ENCODE data around the gene KCNH1. TPM values are rescaled to one million over a fixed set of nuclear protein-coding genes. Genes with fewer than 3 reads are reported as not detected.

Gene KCNH1
- total and polyA plus RNA-seq, 4 donors = not detected

GRCh38 chr1:211158866-211159265 lies 24.9 kb upstream of the KCNH1 start:
- TF ChIP-seq MAX (IDR thresholded peaks at IDR 0.05) (no peak), YY1 (IDR thresholded peaks at IDR 0.05) (no peak), JUND (IDR thresholded peaks at IDR 0.05) (no peak), FOXA2 (IDR thresholded peaks at IDR 0.05) (no peak)
- no peaks in the 10 kb centered on the region for H3K27me3 ChIP-seq (ENCODE audit: control insufficient read depth in 4 of 4, insufficient read depth in 4 of 4, low read length in 3 of 4)
- DNase-seq (ENCODE audit: low spot score) = no peak
- H3K9ac ChIP-seq (ENCODE audit: low read depth in 1 of 2, low read length in 2 of 2) = no peak overlapping the region
- H3K36me3 ChIP-seq (ENCODE audit: control insufficient read depth in 4 of 4, insufficient read depth in 3 of 4, low read depth in 1 of 4, low read length in 3 of 4) = no peaks in the 10 kb centered on the region
- 87% methylated on average over 1 of the region's 1 CpG for WGBS
- H3K27ac ChIP-seq (ENCODE audit: low read depth in 1 of 2, low read length in 2 of 2) = no peak overlapping the region
- H3K9me3 ChIP-seq (ENCODE audit: control insufficient read depth in 4 of 4, low read length in 3 of 4) = peaks cover 0 to 10% (median 0%) of the 10 kb centered on the region in 4 donors
- H3K4me1 ChIP-seq (ENCODE audit: control insufficient read depth in 4 of 4, insufficient read depth in 4 of 4, low read length in 3 of 4) = no peaks in the 10 kb centered on the region
- H3K4me3 ChIP-seq (ENCODE audit: low read depth in 1 of 3, low read length in 3 of 3) = no peak overlapping the region

GRCh38 chr1:211155040-211155439 lies 21.1 kb upstream of the KCNH1 start:
- WGBS = 91% methylated on average over 2 of the region's 2 CpGs
- Histone ChIP-seq H3K36me3 (ENCODE audit: control insufficient read depth in 4 of 4, insufficient read depth in 3 of 4, low read depth in 1 of 4, low read length in 3 of 4) (no peaks in the 10 kb centered on the region), H3K4me3 (ENCODE audit: low read depth in 1 of 3, low read length in 3 of 3) (no peak overlapping the region), H3K27ac (ENCODE audit: low read depth in 1 of 2, low read length in 2 of 2) (no peak overlapping the region), H3K9me3 (ENCODE audit: control insufficient read depth in 4 of 4, low read length in 3 of 4) (peaks cover 0 to 10% (median 0%) of the 10 kb centered on the region in 4 donors), H3K27me3 (ENCODE audit: control insufficient read depth in 4 of 4, insufficient read depth in 4 of 4, low read length in 3 of 4) (no peaks in the 10 kb centered on the region), H3K9ac (ENCODE audit: low read depth in 1 of 2, low read length in 2 of 2) (no peak overlapping the region), H3K4me1 (ENCODE audit: control insufficient read depth in 4 of 4, insufficient read depth in 4 of 4, low read length in 3 of 4) (no peaks in the 10 kb centered on the region)
- TF ChIP-seq ATF3 (IDR thresholded peaks at IDR 0.05) (no peak), EGR1 (IDR thresholded peaks at IDR 0.05; ENCODE audit: low read depth in 2 of 2) (no peak), NR2F2 (IDR thresholded peaks at IDR 0.05) (no peak), FOXA2 (IDR thresholded peaks at IDR 0.05) (no peak)
- DNase-seq (ENCODE audit: low spot score) = no peak

- Histone ChIP-seq H3K27ac (ENCODE audit: low read depth in 1 of 2, low read length in 2 of 2) (no peak overlapping the region), H3K4me1 (ENCODE audit: control insufficient read depth in 4 of 4, insufficient read depth in 4 of 4, low read length in 3 of 4) (no peaks in the 10 kb centered on the region), H3K4me3 (ENCODE audit: low read depth in 1 of 3, low read length in 3 of 3) (no peak overlapping the region), H3K9ac (ENCODE audit: low read depth in 1 of 2, low read length in 2 of 2) (no peak overlapping the region), H3K9me3 (ENCODE audit: control insufficient read depth in 4 of 4, low read length in 3 of 4) (peaks cover 0 to 10% (median 0%) of the 10 kb centered on the region in 4 donors), H3K27me3 (ENCODE audit: control insufficient read depth in 4 of 4, insufficient read depth in 4 of 4, low read length in 3 of 4) (no peaks in the 10 kb centered on the region), H3K36me3 (ENCODE audit: control insufficient read depth in 4 of 4, insufficient read depth in 3 of 4, low read depth in 1 of 4, low read length in 3 of 4) (no peaks in the 10 kb centered on the region)
- peak; percentile 25 for TF ChIP-seq REST (IDR thresholded peaks at IDR 0.05)
- no peak for TF ChIP-seq FOXA2 (IDR thresholded peaks at IDR 0.05)
- no peak for DNase-seq (ENCODE audit: low spot score)
- WGBS = 24% methylated on average over 1 of the region's 1 CpG
These were observed 20.0 kb upstream of the KCNH1 start for GRCh38 chr1:211153932-211154331.

GRCh38 chr1:211148366-211148765 lies 14.4 kb upstream of the KCNH1 start:
- H3K27me3 ChIP-seq (ENCODE audit: control insufficient read depth in 4 of 4, insufficient read depth in 4 of 4, low read length in 3 of 4) = peaks cover 0 to 2% (median 0%) of the 10 kb centered on the region in 4 donors
- 48% methylated on average over 5 of the region's 5 CpGs for WGBS
- no peak overlapping the region for H3K4me3 ChIP-seq (ENCODE audit: low read depth in 1 of 3, low read length in 3 of 3)
- DNase-seq (ENCODE audit: low spot score) = no peak
- H3K9ac ChIP-seq (ENCODE audit: low read depth in 1 of 2, low read length in 2 of 2) = no peak overlapping the region
- H3K36me3 ChIP-seq (ENCODE audit: control insufficient read depth in 4 of 4, insufficient read depth in 3 of 4, low read depth in 1 of 4, low read length in 3 of 4) = no peaks in the 10 kb centered on the region
- no peaks in the 10 kb centered on the region for H3K9me3 ChIP-seq (ENCODE audit: control insufficient read depth in 4 of 4, low read length in 3 of 4)
- H3K4me1 ChIP-seq (ENCODE audit: control insufficient read depth in 4 of 4, insufficient read depth in 4 of 4, low read length in 3 of 4) = no peaks in the 10 kb centered on the region
- no peak overlapping the region for H3K27ac ChIP-seq (ENCODE audit: low read depth in 1 of 2, low read length in 2 of 2)
- TF ChIP-seq TAF1 (conservative IDR thresholded peaks at IDR 0.05) (no peak), ZBTB33 (IDR thresholded peaks at IDR 0.05) (no peak), CTCF (IDR thresholded peaks at IDR 0.05; ENCODE audit: low read depth, low read length, missing input control) (no peak), RXRA (IDR thresholded peaks at IDR 0.05) (no peak), GABPA (IDR thresholded peaks at IDR 0.05 in 1 of 2, conservative IDR thresholded peaks at IDR 0.05 in 1 of 2) (no peak), EGR1 (IDR thresholded peaks at IDR 0.05; ENCODE audit: low read depth in 2 of 2) (no peak), ATF3 (IDR thresholded peaks at IDR 0.05) (no peak)
